Endothelial cell (in vitro differentiated cells): ENCODE measurements around the gene GPR37L1. TPM values are rescaled to one million over a fixed set of nuclear protein-coding genes. Genes with fewer than 3 reads are reported as not detected.

Source experiments
- DNase-seq: peaks from one replicate; pipeline ENCODE4 v3.0.0; 2021; ENCODE audit warnings: low spot score
- H3K27ac Mint-ChIP-seq: one replicate; pipeline ENCODE4 v1.8.0; 2021; ENCODE audit warnings: mixed read lengths, inconsistent platforms; ENCODE audit not compliant: unreplicated experiment
- H3K27me3 Mint-ChIP-seq: one replicate; pipeline ENCODE4 v1.8.0; 2021; ENCODE audit warnings: mild to moderate bottlenecking, moderate library complexity, mixed read lengths, inconsistent platforms; ENCODE audit not compliant: unreplicated experiment
- H3K36me3 Mint-ChIP-seq: one replicate; pipeline ENCODE4 v1.8.0; 2021; ENCODE audit warnings: mild to moderate bottlenecking, low read depth, mixed read lengths, inconsistent platforms; ENCODE audit not compliant: unreplicated experiment
- H3K4me1 Mint-ChIP-seq: one replicate; pipeline ENCODE4 v1.8.0; 2021; ENCODE audit warnings: mild to moderate bottlenecking, mixed read lengths, inconsistent platforms; ENCODE audit not compliant: unreplicated experiment
- H3K4me3 Mint-ChIP-seq: one replicate; pipeline ENCODE4 v1.8.0; 2021; ENCODE audit warnings: mild to moderate bottlenecking, mixed read lengths, inconsistent platforms; ENCODE audit not compliant: unreplicated experiment
- H3K9me3 Mint-ChIP-seq: one replicate; pipeline ENCODE4 v1.8.0; 2021; ENCODE audit warnings: mixed read lengths, inconsistent platforms; ENCODE audit not compliant: unreplicated experiment
- CTCF ChIP-seq: fragments of 200-600 bp; sonication (generic); IDR thresholded peaks from one replicate; pipeline ENCODE4 v1.5.0; 2021; ENCODE audit warnings: antibody characterized with exemption; ENCODE audit not compliant: unreplicated experiment
- total RNA-seq: library from RNA; stranded (reverse); fragmentation: NEBNext Ultra II Directional; extraction: Animal tissue kit (Norgen Biotek cat#: 25700); gene quantifications from one replicate; pipeline ENCODE4 v1.2.1, GENCODE V29; 2021; ENCODE audit not compliant: unreplicated experiment

The GPR37L1 gene
- total RNA-seq, 1 donor from 2014 or later, result not detected

DNA sequence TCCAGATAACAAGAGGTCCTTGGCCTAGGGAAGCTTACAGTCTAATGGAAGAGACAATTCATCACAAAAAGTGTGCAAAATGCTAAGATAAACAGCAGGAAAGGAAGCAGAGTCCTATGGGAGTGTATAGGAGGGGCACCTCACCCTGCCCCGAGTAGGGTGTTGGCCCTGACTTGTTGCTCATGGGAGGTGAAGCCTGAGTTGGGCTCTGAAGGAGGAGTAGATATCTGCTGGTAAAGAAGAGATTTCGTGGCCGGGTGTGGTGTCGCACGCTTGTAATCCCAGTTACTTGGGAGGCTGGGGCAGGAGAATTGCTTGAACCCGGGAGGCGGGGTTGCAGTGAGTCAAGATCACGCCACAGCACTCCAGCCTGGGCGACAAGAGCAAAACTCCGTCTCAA is 18.6 kb upstream of the GPR37L1 start:
- no peaks in the 10 kb centered on the region for H3K4me1 Mint-ChIP-seq
- H3K36me3 Mint-ChIP-seq, result no peaks in the 10 kb centered on the region
- H3K27ac Mint-ChIP-seq, result no peak overlapping the region
- no peak for TF ChIP-seq CTCF
- no peaks in the 10 kb centered on the region for H3K27me3 Mint-ChIP-seq
- H3K9me3 Mint-ChIP-seq, result no peaks in the 10 kb centered on the region
- H3K4me3 Mint-ChIP-seq, result no peak overlapping the region
- DNase-seq, result no peak

- no peak for TF ChIP-seq CTCF
- Mint-ChIP-seq H3K4me3 (no peak overlapping the region), H3K27me3 (no peaks in the 10 kb centered on the region), H3K9me3 (no peaks in the 10 kb centered on the region), H3K4me1 (no peaks in the 10 kb centered on the region), H3K27ac (no peak overlapping the region), H3K36me3 (no peaks in the 10 kb centered on the region)
- no peak for DNase-seq
Observed at GRCh38 chr1:202105571-202106339, 17.0 kb upstream of the GPR37L1 start.

- no peak for DNase-seq
- Mint-ChIP-seq H3K27me3 (no peaks in the 10 kb centered on the region), H3K9me3 (no peaks in the 10 kb centered on the region), H3K27ac (no peak overlapping the region), H3K36me3 (no peaks in the 10 kb centered on the region), H3K4me1 (no peaks in the 10 kb centered on the region), H3K4me3 (no peak overlapping the region)
- no peak for TF ChIP-seq CTCF
Observed at GRCh38 chr1:202106340-202107254, 16.1 kb upstream of the GPR37L1 start.

GRCh38 chr1:202107321-202107761 is 15.4 kb upstream of the GPR37L1 start:
- no peak for TF ChIP-seq CTCF

More at GRCh38 chr1:202107321-202107761, 15.4 kb upstream of the GPR37L1 start:
- Mint-ChIP-seq H3K36me3 (no peaks in the 10 kb centered on the region), H3K4me1 (no peaks in the 10 kb centered on the region), H3K27me3 (no peaks in the 10 kb centered on the region), H3K27ac (no peak overlapping the region), H3K9me3 (no peaks in the 10 kb centered on the region), H3K4me3 (no peak overlapping the region)
- DNase-seq, result no peak
